HCT116 (cell line): ENCODE measurements around the gene PARVB. TPM values are rescaled to one million over a fixed set of nuclear protein-coding genes. Genes with fewer than 3 reads are reported as not detected.

Source experiments
- ATAC-seq: fragments of 200-7000 bp; cut with Tn5 transposase; 2 replicates; pipeline ENCODE4 v1.9.1; 2020; ENCODE audit warnings: mild to moderate bottlenecking, moderate library complexity
- BruUV-seq: library from RNA; stranded (reverse); fragments of 400-500 nt; replicated peaks from 2 replicates; lab custom pipeline; 2021; lab: Mats Ljungman, UMichigan
- CTCF ChIA-PET: fragments of 300-600 bp; sonication (Branson Sonifier 250); formaldehyde crosslinking; loops from one replicate; lab custom pipeline; 2021; ENCODE audit warnings: antibody characterized with exemption; lab: Charles Lee
- POLR2A ChIA-PET: fragments of 300-600, 350-600 bp; sonication (Branson Sonifier 250); formaldehyde crosslinking; loops from one replicate; lab custom pipeline; 2021; ENCODE audit warnings: antibody characterized with exemption; lab: Charles Lee
- RAD21 ChIA-PET, 2 experiments: fragments of 300-600 bp; sonication (Branson Sonifier 250); formaldehyde crosslinking; loops; one replicate each; lab custom pipeline; 2023; ENCODE audit warnings: low total read pairs in 2 of 2; ENCODE audit not compliant: uncharacterized antibody in 2 of 2, unreplicated experiment in 2 of 2, low non-redundant PET in 1 of 2; lab: Charles Lee
- DNase-seq: peaks from one replicate; pipeline ENCODE4 v3.0.0-alpha.2; 2010; ENCODE audit warnings: low read depth, low spot score
- H2AFZ ChIP-seq: fragments of 200-600 bp; shearing (Covaris generic), sonication (generic); 2 replicates; pipeline ENCODE4 v1.6.1; 2017; ENCODE audit warnings: low read depth, mixed run types, mixed read lengths, antibody characterized with exemption, low read length; ENCODE audit not compliant: poor library complexity, severe bottlenecking
- H3K27ac ChIP-seq: 2 replicates; pipeline ENCODE4 v1.5.1; 2012; ENCODE audit warnings: low read depth, low read length
- H3K27me3 ChIP-seq: fragments of 200-600 bp; sonication (generic); 2 replicates; pipeline ENCODE4 v1.6.1; 2016; ENCODE audit warnings: mixed run types, low read length, mixed read lengths; ENCODE audit not compliant: insufficient read depth
- H3K36me3 ChIP-seq, 2 experiments: fragments of 200-500 bp in 1 of 2; fragments of 200-600 bp in 1 of 2; sonication (Bioruptor generic) in 1 of 2; sonication (generic) in 1 of 2; 2 replicates each; pipeline versions ENCODE4 v1.5.1 to v1.6.1; 2014 to 2016; ENCODE audit warnings: low read length in 2 of 2, inconsistent platforms in 1 of 2, mixed read lengths in 1 of 2, mixed run types in 1 of 2; ENCODE audit not compliant: insufficient read depth in 2 of 2, control insufficient read depth in 1 of 2
- H3K4me1 ChIP-seq, 2 experiments: fragments of 200-600 bp in 1 of 2; sonication (generic) in 1 of 2; 2 replicates each; pipeline versions ENCODE4 v1.5.1 to v1.6.1; 2012 to 2017; ENCODE audit warnings: low read length in 2 of 2, inconsistent platforms in 1 of 2, mild to moderate bottlenecking in 1 of 2, mixed read lengths in 1 of 2, mixed run types in 1 of 2, moderate library complexity in 1 of 2; ENCODE audit not compliant: insufficient read depth in 2 of 2, control insufficient read depth in 1 of 2
- H3K4me2 ChIP-seq: fragments of 200-600 bp; sonication (generic); 2 replicates; pipeline ENCODE4 v1.6.1; 2017; ENCODE audit warnings: mixed run types, low read length, mixed read lengths
- H3K4me3 ChIP-seq, 2 experiments: fragments of 200-600 bp in 1 of 2; sonication (generic) in 1 of 2; replicated peaks in 1 of 2; 2 replicates each; pipeline ENCODE4 v1.5.1; 2011 to 2016; ENCODE audit warnings: low read length in 2 of 2, control low read depth in 1 of 2, low read depth in 1 of 2, mild to moderate bottlenecking in 1 of 2, mixed read lengths in 1 of 2, mixed run types in 1 of 2
- H3K79me2 ChIP-seq: fragments of 200-600 bp; sonication (generic); 2 replicates; pipeline ENCODE4 v1.6.1; 2017; ENCODE audit warnings: mild to moderate bottlenecking, mixed run types, low read length, moderate library complexity, mixed read lengths; ENCODE audit not compliant: insufficient read depth
- H3K9ac ChIP-seq: fragments of 200-600 bp; sonication (generic); 2 replicates; pipeline ENCODE4 v1.6.1; 2016; ENCODE audit warnings: low read length, mixed read lengths
- H3K9me2 ChIP-seq: fragments of 200-600 bp; sonication (generic), shearing (Covaris generic); 2 replicates; pipeline ENCODE4 v1.6.1; 2017; ENCODE audit warnings: mixed run types, mild to moderate bottlenecking, moderate library complexity; ENCODE audit not compliant: insufficient read depth
- H3K9me3 ChIP-seq, 2 experiments: fragments of 200-500 bp in 1 of 2; fragments of 200-600 bp in 1 of 2; sonication (Bioruptor generic) in 1 of 2; sonication (generic) in 1 of 2; 2 replicates each; pipeline ENCODE4 v1.6.1; 2014 to 2017; ENCODE audit warnings: low read length in 2 of 2, mixed read lengths in 2 of 2, inconsistent platforms in 1 of 2, low read depth in 1 of 2, mild to moderate bottlenecking in 1 of 2, mixed run types in 1 of 2, moderate library complexity in 1 of 2; ENCODE audit not compliant: control insufficient read depth in 1 of 2, insufficient read depth in 1 of 2
- H4K20me1 ChIP-seq: fragments of 200-600 bp; sonication (generic), shearing (Covaris generic); 2 replicates; pipeline ENCODE4 v1.6.1; 2017; ENCODE audit warnings: mixed run types, mild to moderate bottlenecking, moderate library complexity; ENCODE audit not compliant: insufficient read depth
- CBX3 ChIP-seq: IDR thresholded peaks from 2 replicates; pipeline ENCODE4 v1.6.1; 2012; ENCODE audit warnings: low read depth
- CEBPB ChIP-seq: IDR thresholded peaks from 2 replicates; pipeline ENCODE4 v1.6.1; 2012; ENCODE audit warnings: low read depth
- CTCF ChIP-seq, 3 experiments: fragments of 200-600 bp in 1 of 3; sonication (generic) in 1 of 3; IDR thresholded peaks in 2 of 3; conservative IDR thresholded peaks in 1 of 3; 2 replicates each; pipeline ENCODE4 v1.5.1; 2012 to 2017; ENCODE audit warnings: low read depth in 2 of 3, low read length in 2 of 3, antibody characterized with exemption in 1 of 3, borderline replicate concordance in 1 of 3, control low read depth in 1 of 3, mild to moderate bottlenecking in 1 of 3, mixed read lengths in 1 of 3, mixed run types in 1 of 3, moderate library complexity in 1 of 3; ENCODE audit not compliant: insufficient read depth in 1 of 3
- EGR1 ChIP-seq: IDR thresholded peaks from 2 replicates; pipeline ENCODE4 v1.6.1; 2012; ENCODE audit warnings: low read depth
- ELF1 ChIP-seq: IDR thresholded peaks from 2 replicates; pipeline ENCODE4 v1.6.1; 2012; ENCODE audit warnings: low read depth, borderline replicate concordance
- EZH2 ChIP-seq: fragments of 200-600 bp; sonication (generic); IDR thresholded peaks from 2 replicates; pipeline ENCODE4 v1.6.1; 2017; ENCODE audit warnings: antibody characterized with exemption, mixed run types
- FOSL1 ChIP-seq: IDR thresholded peaks from 2 replicates; pipeline ENCODE4 v1.6.1; 2012; ENCODE audit warnings: low read depth
- JUND ChIP-seq: IDR thresholded peaks from 2 replicates; pipeline ENCODE4 v1.6.1; 2012
- MAX ChIP-seq: IDR thresholded peaks from 2 replicates; pipeline ENCODE4 v1.6.1; 2012
- POLR2A ChIP-seq: IDR thresholded peaks from 2 replicates; pipeline ENCODE4 v1.7.0; 2011; ENCODE audit warnings: borderline replicate concordance; ENCODE audit not compliant: insufficient read depth, insufficient read length; ENCODE audit errors: extremely low read depth
- POLR2AphosphoS5 ChIP-seq: IDR thresholded peaks from 2 replicates; pipeline ENCODE4 v1.6.1; 2011; ENCODE audit warnings: mild to moderate bottlenecking, low read depth, low read length, moderate library complexity
- REST ChIP-seq: IDR thresholded peaks from 2 replicates; pipeline ENCODE4 v1.6.1; 2012; ENCODE audit warnings: low read depth
- SIN3A ChIP-seq: IDR thresholded peaks from 2 replicates; pipeline ENCODE4 v1.6.1; 2012; ENCODE audit warnings: low read depth
- SRF ChIP-seq: IDR thresholded peaks from 2 replicates; pipeline ENCODE4 v1.6.1; 2012; ENCODE audit warnings: low read depth
- TCF7L2 ChIP-seq: IDR thresholded peaks from 2 replicates; pipeline ENCODE4 v1.7.0; 2011; ENCODE audit warnings: borderline replicate concordance, inconsistent platforms; ENCODE audit not compliant: insufficient read depth, insufficient read length; ENCODE audit errors: extremely low read depth
- YY1 ChIP-seq: IDR thresholded peaks from 2 replicates; pipeline ENCODE4 v1.6.1; 2011; ENCODE audit warnings: low read length, low read depth, moderate library complexity, mild to moderate bottlenecking; ENCODE audit not compliant: insufficient replicate concordance; ENCODE audit errors: extremely low read depth
- ZNF274 ChIP-seq: fragments of 200-500 bp; sonication (Bioruptor generic); IDR thresholded peaks from 2 replicates; pipeline ENCODE4 v1.6.1; 2014; ENCODE audit warnings: mild to moderate bottlenecking, low read depth, low read length, inconsistent platforms
- intact Hi-C: fragments of 100-400 bp; cut with micrococcal nuclease; formaldehyde crosslinking; loops from 2 replicates; pipeline ENCODE4 v1.10.0; 2022
- total RNA-seq: library from RNA; stranded (reverse); gene quantifications from one replicate; pipeline ENCODE4 v1.2.1, GENCODE V29; 2021; ENCODE audit not compliant: unreplicated experiment
- TF ChIP-seq, protein P1 (sequence below): IDR thresholded peaks from 2 replicates; pipeline ENCODE4 v1.6.1; 2011; ENCODE audit warnings: mild to moderate bottlenecking, low read length, moderate library complexity; ENCODE audit not compliant: insufficient replicate concordance; ENCODE audit errors: extremely low read depth
- TF ChIP-seq, protein P2 (sequence below): IDR thresholded peaks from 2 replicates; pipeline ENCODE4 v1.6.1; 2012

The PARVB gene
- total RNA-seq, 1 experiment from 2014 or later, result 21.4 TPM

DNA sequence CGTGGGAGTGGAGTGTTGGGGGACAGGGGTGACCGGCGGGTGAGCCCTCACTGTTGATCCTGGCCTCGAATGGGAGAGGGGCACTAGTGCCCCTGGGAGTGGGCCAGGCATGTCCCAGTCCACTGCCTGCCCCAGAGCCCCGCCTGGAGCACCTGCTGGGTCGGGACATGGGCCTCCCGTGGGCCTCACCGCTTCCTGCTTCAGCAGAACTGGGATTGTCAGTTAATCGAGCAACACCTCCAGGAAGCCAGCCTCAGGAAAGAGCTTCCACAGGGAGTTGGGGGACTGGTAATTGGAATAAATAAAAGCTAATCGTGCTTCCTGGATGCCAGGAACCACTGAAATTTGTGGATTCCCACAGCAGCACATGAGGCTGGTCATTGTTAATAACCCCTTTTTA lies 43.8 kb downstream of the PARVB start:
- no peak for DNase-seq
- H3K9me3 ChIP-seq, result no peaks in the 10 kb centered on the region
- ChIA-PET CTCF (no interaction called here), RAD21 (no interaction called here), POLR2A (no interaction called here)
- no peaks in the 10 kb centered on the region for H3K4me1 ChIP-seq
- H3K27ac ChIP-seq, result no peak overlapping the region
- no peak for TF ChIP-seq POLR2A
- no peak for TF ChIP-seq FOSL1
- TF ChIP-seq MAX, result no peak
- TF ChIP-seq, protein P1, sequence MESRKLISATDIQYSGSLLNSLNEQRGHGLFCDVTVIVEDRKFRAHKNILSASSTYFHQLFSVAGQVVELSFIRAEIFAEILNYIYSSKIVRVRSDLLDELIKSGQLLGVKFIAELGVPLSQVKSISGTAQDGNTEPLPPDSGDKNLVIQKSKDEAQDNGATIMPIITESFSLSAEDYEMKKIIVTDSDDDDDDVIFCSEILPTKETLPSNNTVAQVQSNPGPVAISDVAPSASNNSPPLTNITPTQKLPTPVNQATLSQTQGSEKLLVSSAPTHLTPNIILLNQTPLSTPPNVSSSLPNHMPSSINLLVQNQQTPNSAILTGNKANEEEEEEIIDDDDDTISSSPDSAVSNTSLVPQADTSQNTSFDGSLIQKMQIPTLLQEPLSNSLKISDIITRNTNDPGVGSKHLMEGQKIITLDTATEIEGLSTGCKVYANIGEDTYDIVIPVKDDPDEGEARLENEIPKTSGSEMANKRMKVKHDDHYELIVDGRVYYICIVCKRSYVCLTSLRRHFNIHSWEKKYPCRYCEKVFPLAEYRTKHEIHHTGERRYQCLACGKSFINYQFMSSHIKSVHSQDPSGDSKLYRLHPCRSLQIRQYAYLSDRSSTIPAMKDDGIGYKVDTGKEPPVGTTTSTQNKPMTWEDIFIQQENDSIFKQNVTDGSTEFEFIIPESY, result no peak
- TF ChIP-seq POLR2AphosphoS5, result no peak
- no peak for TF ChIP-seq CEBPB
- TF ChIP-seq, protein P2, sequence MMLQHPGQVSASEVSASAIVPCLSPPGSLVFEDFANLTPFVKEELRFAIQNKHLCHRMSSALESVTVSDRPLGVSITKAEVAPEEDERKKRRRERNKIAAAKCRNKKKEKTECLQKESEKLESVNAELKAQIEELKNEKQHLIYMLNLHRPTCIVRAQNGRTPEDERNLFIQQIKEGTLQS, result no peak
- TF ChIP-seq SIN3A, result no peak
- TF ChIP-seq CBX3, result no peak
- TF ChIP-seq SRF, result no peak
- no peak for TF ChIP-seq ZNF274
- TF ChIP-seq JUND, result no peak
- no peak for TF ChIP-seq REST
- no peak for TF ChIP-seq TCF7L2
- TF ChIP-seq CTCF (IDR thresholded peaks at IDR 0.05 in 2 of 3, conservative IDR thresholded peaks at IDR 0.05 in 1 of 3; ENCODE audit: borderline replicate concordance in 1 of 3, insufficient read depth in 1 of 3, low read depth in 2 of 3, low read length in 2 of 3), result no peak
- TF ChIP-seq EZH2, result no peak
- TF ChIP-seq EGR1, result no peak
- TF ChIP-seq ELF1, result no peak
- TF ChIP-seq YY1, result no peak
- no peaks in the 10 kb centered on the region for H3K79me2 ChIP-seq
- ATAC-seq, result no peak
- H3K9me2 ChIP-seq, result no peaks in the 10 kb centered on the region
- H3K36me3 ChIP-seq, result no peaks in the 10 kb centered on the region
- no peak overlapping the region for H3K9ac ChIP-seq
- no peaks in the 10 kb centered on the region for H3K27me3 ChIP-seq
- intact Hi-C loops, result no loop called here
- BruUV-seq, result no TSS peak
- no peaks in the 10 kb centered on the region for H4K20me1 ChIP-seq
- H3K4me2 ChIP-seq, result no peak overlapping the region
- no peak overlapping the region for H3K4me3 ChIP-seq
- H2AFZ ChIP-seq, result no peak overlapping the region
